Urothelium cell line (cell line): ENCODE data around the gene MTFR1L.
"Not testable (repeated sequence)": the region's sequence is repeated elsewhere in the genome, so short reads cannot be mapped to it uniquely, and the experiment has no call there.

Source experiments
- DNase-seq: peaks from one replicate; pipeline ENCODE4 v3.0.0; 2011; ENCODE audit warnings: low spot score, mixed read lengths
- FAIRE-seq: peaks from 2 replicates; lab custom pipeline; 2011; peaks lifted over from hg19 to GRCh38; lab: Jason Lieb, UNC

MTFR1L gene

GRCh38 chr1:25821630-25822091 lies 1.9 kb downstream of the MTFR1L start:
- no peak for DNase-seq
- FAIRE-seq: no peak

- no peak for DNase-seq
- FAIRE-seq: no peak
Observed at GRCh38 chr1:25825605-25826004, 5.9 kb downstream of the MTFR1L start.

DNA sequence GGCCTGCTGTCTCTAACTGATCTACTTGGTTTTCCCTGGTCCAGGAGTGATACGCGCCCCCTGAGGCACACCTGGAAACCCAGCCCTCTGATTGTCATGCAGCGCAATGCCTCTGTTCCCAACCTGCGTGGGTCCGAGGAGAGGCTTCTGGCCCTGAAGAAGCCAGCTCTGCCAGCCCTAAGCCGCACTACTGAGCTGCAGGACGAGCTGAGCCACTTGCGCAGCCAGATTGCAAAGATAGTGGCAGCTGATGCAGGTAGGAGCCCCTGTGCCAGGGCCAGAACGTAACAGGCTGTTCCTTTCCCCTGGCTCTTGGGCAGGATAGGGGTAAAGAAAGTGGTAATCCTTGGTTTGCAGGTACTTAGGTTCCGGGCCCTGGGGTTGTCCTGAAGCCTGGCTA lies 6.8 kb downstream of the MTFR1L start:
- DNase-seq (no peak), FAIRE-seq (no peak)

DNA sequence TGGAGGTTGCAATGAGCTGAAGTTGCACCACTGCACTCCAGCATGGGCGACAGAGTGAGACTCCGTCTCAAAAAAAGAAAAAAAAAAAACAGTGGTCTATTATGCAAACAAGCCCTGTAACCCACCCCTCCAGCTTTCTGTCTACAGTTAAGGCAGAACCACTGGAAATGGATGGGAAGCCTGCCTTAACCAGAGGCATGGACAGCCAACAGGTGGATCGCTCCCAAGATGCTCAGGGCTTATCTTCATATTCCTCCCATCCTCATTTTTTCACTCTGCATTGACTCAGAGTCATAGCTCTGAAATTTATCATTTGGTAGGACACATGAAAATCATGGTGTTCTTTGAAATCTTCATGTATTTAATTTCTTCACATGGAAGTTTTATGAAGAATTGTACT lies 8.7 kb downstream of the MTFR1L start:
- FAIRE-seq (no peak), DNase-seq (no peak)

DNA sequence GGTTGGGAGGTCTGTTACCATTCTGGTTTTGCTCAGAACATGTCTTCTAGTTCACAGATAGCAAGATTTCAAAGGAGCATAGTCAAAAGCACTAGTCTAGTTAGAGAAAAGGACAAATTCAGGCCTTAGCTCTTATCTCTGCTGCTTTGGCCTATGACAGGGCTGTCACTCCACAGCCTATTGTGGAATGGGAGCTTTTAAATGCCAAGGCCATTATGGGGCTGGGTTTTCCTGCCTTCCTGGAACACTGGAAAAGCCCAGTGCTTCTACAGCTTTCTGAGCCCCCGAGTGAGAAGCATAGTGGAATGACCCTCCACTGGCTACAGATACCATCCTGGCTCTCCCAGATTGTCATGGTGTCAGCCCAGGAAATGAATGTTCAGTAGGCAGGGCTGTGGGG lies 9.3 kb downstream of the MTFR1L start:
- DNase-seq (no peak), FAIRE-seq (no peak)

DNA sequence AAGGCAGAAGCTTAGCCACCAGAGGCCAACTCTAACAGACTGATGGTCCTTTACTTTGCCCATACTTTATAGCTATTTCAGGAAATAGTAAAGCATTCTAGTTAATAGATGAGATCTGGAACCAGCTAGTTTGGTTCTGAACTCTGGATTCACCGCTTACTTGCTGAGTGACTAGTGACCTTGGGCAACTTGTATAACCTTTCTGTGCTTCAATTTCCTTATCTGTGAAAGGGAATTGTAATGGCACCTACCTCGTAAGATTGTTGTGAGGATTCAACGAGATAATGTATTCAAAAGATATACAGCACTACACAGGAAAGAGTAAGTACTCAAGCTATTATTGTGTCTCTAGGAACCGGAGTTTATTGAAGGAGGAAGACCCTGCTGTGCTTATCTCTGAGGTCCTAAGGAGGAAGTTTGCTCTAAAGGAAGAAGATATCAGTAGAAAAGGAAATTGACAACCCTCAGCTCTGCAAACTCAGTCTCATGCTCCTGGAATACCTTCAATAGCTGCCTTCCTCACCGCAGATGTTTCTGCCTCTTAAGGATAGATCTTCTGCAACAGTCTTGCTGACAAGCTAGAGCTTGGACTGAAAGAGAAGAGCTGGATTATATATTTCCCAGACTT lies 11.9 kb downstream of the MTFR1L start:
- FAIRE-seq: no peak
- no peak for DNase-seq

DNA sequence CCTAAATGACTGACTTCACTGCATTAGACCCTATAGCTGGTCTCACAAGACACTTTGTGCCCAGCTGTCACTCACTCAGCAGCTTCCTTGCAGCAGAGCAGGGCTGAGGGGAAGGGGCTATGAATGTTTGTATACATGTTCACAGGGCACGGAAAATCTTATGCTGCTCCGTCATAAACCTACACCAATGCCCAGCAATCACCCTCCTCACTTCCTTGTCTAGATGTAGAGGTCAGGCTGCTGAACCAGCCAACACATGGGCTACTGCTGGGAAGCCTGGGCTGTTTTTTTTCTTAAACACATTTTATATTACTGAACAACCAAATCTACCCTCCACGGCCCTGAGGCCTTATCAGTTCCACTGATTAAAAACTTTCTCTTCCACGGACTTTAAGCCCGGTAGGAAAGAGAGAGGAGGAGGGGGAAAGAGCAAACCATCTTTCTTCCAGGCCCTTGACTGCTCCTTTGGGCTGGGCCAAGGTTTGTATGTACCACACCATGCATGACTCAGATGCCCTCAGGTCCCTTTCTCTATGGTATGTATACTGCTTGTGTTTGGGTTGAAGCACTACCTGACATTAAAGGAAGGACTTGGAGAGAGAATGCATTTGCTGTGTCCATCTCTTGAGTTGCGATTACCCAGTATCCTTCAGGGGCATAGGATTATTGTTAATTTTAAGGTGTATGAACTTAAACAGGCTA lies 12.7 kb downstream of the MTFR1L start:
- FAIRE-seq (no peak), DNase-seq (no peak)

GRCh38 chr1:25833158-25833557 lies 13.4 kb downstream of the MTFR1L start:
- no peak for FAIRE-seq

GRCh38 chr1:25834894-25835293 lies 15.1 kb downstream of the MTFR1L start:
- no peak for DNase-seq
- no peak for FAIRE-seq

More at GRCh38 chr1:25833158-25833557, 13.4 kb downstream of the MTFR1L start:
- no peak for DNase-seq

GRCh38 chr1:25836695-25837094 lies 16.9 kb downstream of the MTFR1L start:
- DNase-seq (no peak), FAIRE-seq (no peak)

DNA sequence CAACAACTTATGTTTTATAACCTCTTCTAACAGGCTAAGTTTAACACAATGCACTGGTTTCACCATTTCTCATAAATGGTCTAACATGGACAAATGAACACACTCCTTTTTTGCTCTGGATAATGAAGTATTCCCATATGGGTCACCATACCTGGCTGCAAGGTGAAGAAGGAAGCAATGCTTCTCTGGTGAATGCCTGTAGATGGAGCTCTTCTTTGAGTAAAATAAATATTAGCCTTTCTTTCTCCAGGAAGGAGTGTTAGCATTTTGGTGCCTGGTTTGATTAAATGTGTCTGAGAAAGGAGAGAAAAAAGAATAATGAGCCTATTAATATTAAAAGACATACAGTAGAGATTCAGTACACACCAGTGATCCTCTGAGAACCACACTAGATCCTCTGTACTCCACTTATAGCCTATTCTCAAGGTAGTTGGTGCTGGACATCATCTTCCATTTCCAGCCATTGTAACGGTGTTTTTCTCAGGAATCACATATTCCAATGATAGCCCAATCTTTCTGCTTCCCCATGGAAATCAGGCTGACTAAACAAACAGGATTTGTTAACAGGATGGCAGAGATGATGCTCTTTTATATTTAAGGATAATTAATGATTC lies 17.6 kb downstream of the MTFR1L start:
- DNase-seq (no peak), FAIRE-seq (no peak)

DNA sequence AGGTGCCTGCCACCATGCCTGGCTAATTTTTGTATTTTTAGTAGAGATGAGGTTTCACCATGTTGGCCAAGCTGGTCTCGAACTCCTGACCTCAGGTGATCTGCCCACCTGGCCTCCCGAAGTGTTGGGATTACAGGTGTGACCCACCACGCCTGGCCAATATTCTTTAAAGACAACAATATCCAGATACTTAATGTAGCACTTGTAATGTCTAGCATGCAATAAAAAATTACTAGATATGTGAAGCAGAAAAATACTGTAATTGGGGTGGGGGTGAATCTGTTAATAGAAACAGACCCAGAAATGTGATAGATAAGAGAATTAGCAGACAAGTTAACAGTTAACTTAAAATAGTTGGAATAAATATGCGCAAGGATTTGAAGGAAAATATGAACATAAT lies 20.1 kb downstream of the MTFR1L start:
- FAIRE-seq: not testable (repeated sequence)

DNA sequence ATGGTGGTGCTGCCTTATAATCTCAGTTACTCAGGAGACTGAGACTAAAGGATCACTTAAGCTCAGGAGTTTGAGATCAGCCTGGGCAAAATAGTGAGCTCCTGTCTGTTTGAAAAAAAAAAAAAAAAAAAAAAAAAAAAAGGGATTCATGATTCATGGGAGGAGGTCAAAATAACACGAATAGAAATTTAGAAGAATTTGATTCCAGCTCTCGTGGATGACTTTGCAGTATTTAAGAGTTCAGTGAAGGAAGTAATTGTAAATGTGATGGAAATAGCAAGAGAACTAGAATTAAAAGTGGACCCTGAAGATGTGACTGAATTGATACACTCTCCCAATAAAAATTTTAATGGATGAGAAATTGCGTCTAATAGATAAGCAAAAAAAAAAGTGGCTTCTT lies 23.7 kb downstream of the MTFR1L start:
- no peak for DNase-seq
- no peak for FAIRE-seq

More for the DNA sequence above, 20.1 kb downstream of the MTFR1L start:
- not testable (repeated sequence) for DNase-seq

GRCh38 chr1:25844536-25845337 lies 25.0 kb downstream of the MTFR1L start:
- FAIRE-seq (no peak), DNase-seq (no peak)

- DNase-seq (no peak), FAIRE-seq (no peak)
Observed at GRCh38 chr1:25845664-25846063, 25.9 kb downstream of the MTFR1L start.

GRCh38 chr1:25847929-25848328 lies 28.2 kb downstream of the MTFR1L start:
- FAIRE-seq (no peak), DNase-seq (no peak)

GRCh38 chr1:25848531-25848930 lies 28.8 kb downstream of the MTFR1L start:
- no peak for FAIRE-seq
- DNase-seq: no peak

DNA sequence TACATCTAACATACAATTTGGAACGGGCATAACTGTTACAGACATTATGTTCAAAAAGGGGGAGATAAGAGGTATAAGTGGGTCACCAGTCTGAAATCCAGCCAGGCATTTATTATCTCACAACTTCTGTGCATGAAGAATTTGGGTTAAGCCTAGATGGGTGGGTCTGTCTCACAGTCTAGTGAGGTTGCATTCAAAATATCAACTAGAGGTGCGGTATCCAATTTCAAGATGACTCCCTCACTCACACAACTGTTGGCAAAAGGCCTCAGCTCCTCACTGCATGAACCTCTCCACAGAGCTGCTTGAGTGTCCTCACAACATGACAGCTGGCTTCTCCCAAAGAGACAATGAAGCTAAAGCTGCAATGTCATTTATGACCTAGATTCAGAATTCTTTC lies 34.8 kb downstream of the MTFR1L start:
- FAIRE-seq: no peak
- no peak for DNase-seq

DNA sequence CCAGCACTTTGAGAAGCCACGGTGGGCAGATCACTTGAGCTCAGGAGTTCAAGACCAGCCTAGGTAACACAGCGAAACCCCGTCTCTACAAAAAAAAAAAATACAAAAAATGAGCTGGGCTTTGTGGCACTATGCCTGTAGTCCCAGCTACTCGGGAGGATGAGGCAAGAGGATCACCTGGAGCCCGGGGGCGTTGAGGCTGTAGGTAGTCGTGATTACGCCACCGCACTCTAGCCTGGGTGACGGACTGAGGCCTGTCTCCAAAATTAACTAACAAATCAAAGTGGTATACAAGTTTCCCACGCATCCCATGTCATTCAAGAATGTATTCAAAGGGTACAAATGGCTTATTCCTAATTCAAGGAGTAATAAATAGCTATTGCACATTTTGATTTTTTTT lies 37.1 kb downstream of the MTFR1L start:
- no peak for FAIRE-seq
- no peak for DNase-seq

GRCh38 chr1:25858494-25858893 lies 38.7 kb downstream of the MTFR1L start:
- no peak for DNase-seq
- FAIRE-seq: no peak
